Caco-2 (cell line): ENCODE results near the gene GNAS-AS1. TPM values are rescaled to one million over a fixed set of nuclear protein-coding genes. Genes with fewer than 3 reads are reported as not detected.

Experiments
- Bru-seq: library from RNA; stranded (reverse); fragments of 400-500 nt; gene quantifications from one replicate; lab custom pipeline; 2021; lab: Mats Ljungman, UMichigan
- BruChase-seq, 2 experiments: library from RNA; stranded (reverse); fragments of 400-500 nt; gene quantifications; one replicate each; lab custom pipeline; 2021; lab: Mats Ljungman, UMichigan
- BruUV-seq: library from RNA; stranded (reverse); fragments of 400-500 nt; replicated peaks from 2 replicates; lab custom pipeline; 2021; lab: Mats Ljungman, UMichigan
- CTCF ChIA-PET: fragments of 300-600 bp; sonication (Branson Sonifier 250); formaldehyde crosslinking; loops from one replicate; lab custom pipeline; 2022; ENCODE audit warnings: antibody characterized with exemption; lab: Charles Lee
- POLR2A ChIA-PET: fragments of 300-600 bp; sonication (Branson Sonifier 250); formaldehyde crosslinking; loops from one replicate; lab custom pipeline; 2022; ENCODE audit warnings: antibody characterized with exemption; lab: Charles Lee
- DNase-seq, 2 experiments: peaks; one replicate each; pipeline versions ENCODE4 v3.0.0 to v3.0.0-alpha.2; 2020 to 2022
- H3K27me3 ChIP-seq: replicated peaks from 2 replicates; pipeline ENCODE4 v1.6.0; 2011; ENCODE audit warnings: low read length; ENCODE audit not compliant: control insufficient read depth, insufficient read depth
- H3K36me3 ChIP-seq: 2 replicates; pipeline ENCODE4 v1.5.1; 2011; ENCODE audit warnings: low read length; ENCODE audit not compliant: control insufficient read depth, insufficient read depth
- H3K4me1 ChIP-seq: fragments of 250-450 bp; sonication (Bioruptor Pico); 2 replicates; pipeline ENCODE4 v1.5.1; 2020; ENCODE audit warnings: mild to moderate bottlenecking
- H3K4me3 ChIP-seq: 2 replicates; pipeline ENCODE4 v1.5.1; 2011; ENCODE audit warnings: low read depth, mild to moderate bottlenecking, control low read depth, low read length
- H3K9me3 ChIP-seq: fragments of 250-450 bp; sonication (Bioruptor Pico); 2 replicates; pipeline ENCODE4 v1.5.1; 2020; ENCODE audit warnings: mild to moderate bottlenecking, moderate library complexity
- H3K27ac Mint-ChIP-seq: one replicate; pipeline ENCODE4 v1.8.0; 2022; ENCODE audit warnings: mixed read lengths; ENCODE audit not compliant: unreplicated experiment
- H3K27me3 Mint-ChIP-seq: one replicate; pipeline ENCODE4 v1.8.0; 2022; ENCODE audit warnings: mixed read lengths; ENCODE audit not compliant: insufficient read depth, unreplicated experiment
- H3K36me3 Mint-ChIP-seq: one replicate; pipeline ENCODE4 v1.8.0; 2022; ENCODE audit warnings: mild to moderate bottlenecking, mixed read lengths; ENCODE audit not compliant: insufficient read depth, unreplicated experiment
- H3K4me1 Mint-ChIP-seq: one replicate; pipeline ENCODE4 v1.8.0; 2022; ENCODE audit warnings: low read depth, mixed read lengths; ENCODE audit not compliant: unreplicated experiment
- H3K4me3 Mint-ChIP-seq: one replicate; pipeline ENCODE4 v1.8.0; 2022; ENCODE audit warnings: mild to moderate bottlenecking, moderate library complexity, mixed read lengths; ENCODE audit not compliant: unreplicated experiment
- H3K9me3 Mint-ChIP-seq: one replicate; pipeline ENCODE4 v1.8.0; 2022; ENCODE audit warnings: mixed read lengths; ENCODE audit not compliant: unreplicated experiment
- intact Hi-C: fragments of 100-400 bp; cut with micrococcal nuclease; formaldehyde crosslinking; loops from one replicate; pipeline ENCODE4 v1.10.0; 2022; ENCODE audit not compliant: unreplicated experiment
- long read RNA-seq: library from polyadenylated mRNA; stranded (forward); transcript quantifications from one replicate; pipeline ENCODE4 v2.0.0, GENCODE V29; 2022
- total RNA-seq: library from RNA; stranded (reverse); gene quantifications from 2 replicates; pipeline ENCODE4 v1.2.3, GENCODE V29; 2022
- TF ChIP-seq, protein P1 (sequence below), 2 experiments: fragments of 200-600 bp in 1 of 2; IDR thresholded peaks; 1 replicate in 1 of 2; 2 replicates in 1 of 2; pipeline versions ENCODE4 v1.5.1 to v1.8.0; 2011 to 2022; ENCODE audit warnings: antibody characterized with exemption in 1 of 2, control low read depth in 1 of 2, inconsistent platforms in 1 of 2, low read depth in 1 of 2, low read length in 1 of 2, mild to moderate bottlenecking in 1 of 2, moderate library complexity in 1 of 2; ENCODE audit not compliant: insufficient read depth in 1 of 2, severe bottlenecking in 1 of 2, unreplicated experiment in 1 of 2

The GNAS-AS1 gene
- total RNA-seq: 4.2 and 5.1 TPM in 2 replicates
- percentile 62 among the genes with signal in this experiment for Bru-seq, nascent RNA
- BruChase-seq, experiment 1, labeled RNA remaining after a 2-hour chase: percentile 73 among the genes with signal in this experiment
- percentile 72 among the genes with signal in this experiment for BruChase-seq, experiment 2, labeled RNA remaining after a 6-hour chase
- long read RNA-seq, partial matches to known transcripts: 0 of 5 reads
- long read RNA-seq, other reads (novel, unspliced or antisense): 5 of 5 reads

GRCh38 chr20:58850693-58851174 is at the start of gene GNAS-AS1:
Gene GNAS-AS1, minus strand, starts transcription at chr20:58850902.
- peak within 1 kb of the TSS; percentile 13 for H3K27ac Mint-ChIP-seq
- peaks cover 25% of the 10 kb centered on the region for H3K9me3 ChIP-seq
- intact Hi-C loops: loop anchor here (5.0 kb wide), 1 partner anchor 198 kb away; the partner anchor contains the start of gene STX16
- peaks cover 8% of the 10 kb centered on the region for H3K4me1 Mint-ChIP-seq
- TF ChIP-seq, protein P1, sequence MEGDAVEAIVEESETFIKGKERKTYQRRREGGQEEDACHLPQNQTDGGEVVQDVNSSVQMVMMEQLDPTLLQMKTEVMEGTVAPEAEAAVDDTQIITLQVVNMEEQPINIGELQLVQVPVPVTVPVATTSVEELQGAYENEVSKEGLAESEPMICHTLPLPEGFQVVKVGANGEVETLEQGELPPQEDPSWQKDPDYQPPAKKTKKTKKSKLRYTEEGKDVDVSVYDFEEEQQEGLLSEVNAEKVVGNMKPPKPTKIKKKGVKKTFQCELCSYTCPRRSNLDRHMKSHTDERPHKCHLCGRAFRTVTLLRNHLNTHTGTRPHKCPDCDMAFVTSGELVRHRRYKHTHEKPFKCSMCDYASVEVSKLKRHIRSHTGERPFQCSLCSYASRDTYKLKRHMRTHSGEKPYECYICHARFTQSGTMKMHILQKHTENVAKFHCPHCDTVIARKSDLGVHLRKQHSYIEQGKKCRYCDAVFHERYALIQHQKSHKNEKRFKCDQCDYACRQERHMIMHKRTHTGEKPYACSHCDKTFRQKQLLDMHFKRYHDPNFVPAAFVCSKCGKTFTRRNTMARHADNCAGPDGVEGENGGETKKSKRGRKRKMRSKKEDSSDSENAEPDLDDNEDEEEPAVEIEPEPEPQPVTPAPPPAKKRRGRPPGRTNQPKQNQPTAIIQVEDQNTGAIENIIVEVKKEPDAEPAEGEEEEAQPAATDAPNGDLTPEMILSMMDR (IDR thresholded peaks at IDR 0.05; ENCODE audit: insufficient read depth in 1 of 2, low read depth in 1 of 2, low read length in 1 of 2, severe bottlenecking in 1 of 2, unreplicated experiment in 1 of 2): peak in 1 of 2 experiments; percentile 15
- DNase-seq: peak; percentile 94 to 95
- peak within 1 kb of the TSS; percentile 49 for H3K4me3 ChIP-seq
- H3K27me3 ChIP-seq: 0 out of 2 replicates have a peak, but pooled peaks cover 1% of the 10 kb centered on the region
- no peaks in the 10 kb centered on the region for H3K36me3 Mint-ChIP-seq
- no peaks in the 10 kb centered on the region for H3K36me3 ChIP-seq
- POLR2A ChIA-PET: interaction anchor here (0.6 kb wide), 1 partner anchor 41 kb away, joined by 7 read pairs; no protein-coding TSS in a partner anchor
- H3K4me3 Mint-ChIP-seq: peak within 1 kb of the TSS; percentile 84
- CTCF ChIA-PET: no interaction called here
- H3K9me3 Mint-ChIP-seq: no peaks in the 10 kb centered on the region
- no TSS peak for BruUV-seq
- H3K27me3 Mint-ChIP-seq: peaks cover 26% of the 10 kb centered on the region
- H3K4me1 ChIP-seq: no peaks in the 10 kb centered on the region

DNA sequence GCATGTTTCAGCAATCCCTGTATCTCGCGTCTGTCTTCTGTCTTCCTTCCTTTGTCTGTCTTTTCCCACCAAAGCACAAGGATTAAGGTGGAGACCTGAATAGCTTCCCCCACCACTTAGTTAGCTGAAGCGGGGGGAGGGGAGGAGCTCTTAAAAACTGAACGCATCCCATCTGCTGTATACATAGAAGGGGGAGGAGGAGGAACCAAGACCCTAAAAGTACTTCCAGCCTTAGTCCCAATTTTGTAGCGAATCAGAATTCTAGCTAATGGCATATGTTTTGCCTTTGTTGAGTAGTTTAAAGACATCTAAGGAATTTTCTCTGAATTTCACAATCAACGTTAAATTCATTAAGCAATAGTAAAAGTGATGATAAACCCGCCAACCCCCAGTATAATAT is 49.7 kb upstream of the GNAS-AS1 start:
- no peak overlapping the region for H3K27ac Mint-ChIP-seq
- peaks cover 100% of the 10 kb centered on the region for H3K36me3 Mint-ChIP-seq
- H3K4me3 Mint-ChIP-seq: no peak overlapping the region
- no peaks in the 10 kb centered on the region for H3K27me3 ChIP-seq
- CTCF ChIA-PET: no interaction called here
- peaks cover 2% of the 10 kb centered on the region; the same call in 1 of the 2 replicates for H3K4me1 ChIP-seq
- intact Hi-C loops: no loop called here
- TF ChIP-seq, protein P1 (IDR thresholded peaks at IDR 0.05; ENCODE audit: insufficient read depth in 1 of 2, low read depth in 1 of 2, low read length in 1 of 2, severe bottlenecking in 1 of 2, unreplicated experiment in 1 of 2): no peak
- peaks cover 14% of the 10 kb centered on the region for H3K4me1 Mint-ChIP-seq
- no TSS peak for BruUV-seq
- no peaks in the 10 kb centered on the region for H3K9me3 ChIP-seq
- no peaks in the 10 kb centered on the region for H3K9me3 Mint-ChIP-seq
- POLR2A ChIA-PET: no interaction called here
- H3K27me3 Mint-ChIP-seq: no peaks in the 10 kb centered on the region
- peak in 1 of 2 experiments; percentile 14 for DNase-seq
- H3K4me3 ChIP-seq: no peak overlapping the region
- H3K36me3 ChIP-seq: peaks cover 8% of the 10 kb centered on the region

- DNase-seq: peak in 1 of 2 experiments; percentile 23
- H3K36me3 ChIP-seq: peaks cover 5% of the 10 kb centered on the region; the same call in 1 of the 2 replicates
- no peak overlapping the region for H3K4me3 Mint-ChIP-seq
- H3K4me1 ChIP-seq: peaks cover 11% of the 10 kb centered on the region; the same call in 1 of the 2 replicates
- no peak overlapping the region for H3K27ac Mint-ChIP-seq
- peaks cover 20% of the 10 kb centered on the region for H3K4me1 Mint-ChIP-seq
- H3K4me3 ChIP-seq: no peak overlapping the region
- no peaks in the 10 kb centered on the region for H3K9me3 ChIP-seq
- peaks cover 100% of the 10 kb centered on the region for H3K36me3 Mint-ChIP-seq
- intact Hi-C loops: no loop called here
- H3K27me3 ChIP-seq: no peaks in the 10 kb centered on the region
- H3K9me3 Mint-ChIP-seq: no peaks in the 10 kb centered on the region
- CTCF ChIA-PET: no interaction called here
- TF ChIP-seq, protein P1 (IDR thresholded peaks at IDR 0.05; ENCODE audit: insufficient read depth in 1 of 2, low read depth in 1 of 2, low read length in 1 of 2, severe bottlenecking in 1 of 2, unreplicated experiment in 1 of 2): no peak
- no peaks in the 10 kb centered on the region for H3K27me3 Mint-ChIP-seq
- BruUV-seq: no TSS peak
- POLR2A ChIA-PET: interaction anchor here (0.6 kb wide), 1 partner anchor 10 kb away, joined by 3 read pairs; no protein-coding TSS in a partner anchor
Measured at GRCh38 chr20:58899512-58899911, 48.8 kb upstream of the GNAS-AS1 start.
